HG03139 (cell line): ENCODE data around the gene BRWD1.

ENCODE experiments used
- ATAC-seq: cut with Tn5 transposase; IDR thresholded peaks from one replicate; pipeline ENCODE4 v1.9.1; 2021; ENCODE audit not compliant: unreplicated experiment

The BRWD1 gene

GRCh38 chr21:39330001-39330400 lies 16.6 kb upstream of the BRWD1 start:
- no peak for ATAC-seq

GRCh38 chr21:39327727-39328126 lies 14.3 kb upstream of the BRWD1 start:
- ATAC-seq = no peak

GRCh38 chr21:39326607-39327307 lies 13.3 kb upstream of the BRWD1 start:
- no peak for ATAC-seq

- no peak for ATAC-seq
Observed at GRCh38 chr21:39325458-39325857, 12.0 kb upstream of the BRWD1 start.

GRCh38 chr21:39321424-39321823 lies 8.0 kb upstream of the BRWD1 start:
- ATAC-seq = no peak

GRCh38 chr21:39319814-39320332 lies 6.4 kb upstream of the BRWD1 start:
- no peak for ATAC-seq

GRCh38 chr21:39319251-39319756 lies 5.9 kb upstream of the BRWD1 start:
- ATAC-seq = no peak

GRCh38 chr21:39318091-39318959 lies 4.9 kb upstream of the BRWD1 start:
- ATAC-seq = no peak

GRCh38 chr21:39317134-39318090 lies 4.0 kb upstream of the BRWD1 start:
- ATAC-seq = no peak

GRCh38 chr21:39316729-39317128 lies 3.3 kb upstream of the BRWD1 start:
- ATAC-seq = no peak

GRCh38 chr21:39315603-39316445 lies 2.4 kb upstream of the BRWD1 start:
- ATAC-seq = no peak

GRCh38 chr21:39314143-39315027 lies 953 bp upstream of the BRWD1 start:
- ATAC-seq = peak; percentile 2

GRCh38 chr21:39313042-39313570 lies 326 bp downstream of the BRWD1 start:
- ATAC-seq = peak; percentile 1

- ATAC-seq = peak; percentile 78
Observed at GRCh38 chr21:39312112-39313041, 1.1 kb downstream of the BRWD1 start.

- ATAC-seq = no peak
Observed at GRCh38 chr21:39311164-39311563, 2.3 kb downstream of the BRWD1 start.

- ATAC-seq = no peak
Observed at GRCh38 chr21:39307466-39307865, 6.0 kb downstream of the BRWD1 start.

GRCh38 chr21:39300587-39300986 lies 12.8 kb downstream of the BRWD1 start:
- ATAC-seq = no peak
